Measurements from ENCODE around the gene HKDC1.
"Not testable (repeated sequence)": the region's sequence is repeated elsewhere in the genome, so short reads cannot be mapped to it uniquely, and the experiment has no call there.

HKDC1 gene

DNA sequence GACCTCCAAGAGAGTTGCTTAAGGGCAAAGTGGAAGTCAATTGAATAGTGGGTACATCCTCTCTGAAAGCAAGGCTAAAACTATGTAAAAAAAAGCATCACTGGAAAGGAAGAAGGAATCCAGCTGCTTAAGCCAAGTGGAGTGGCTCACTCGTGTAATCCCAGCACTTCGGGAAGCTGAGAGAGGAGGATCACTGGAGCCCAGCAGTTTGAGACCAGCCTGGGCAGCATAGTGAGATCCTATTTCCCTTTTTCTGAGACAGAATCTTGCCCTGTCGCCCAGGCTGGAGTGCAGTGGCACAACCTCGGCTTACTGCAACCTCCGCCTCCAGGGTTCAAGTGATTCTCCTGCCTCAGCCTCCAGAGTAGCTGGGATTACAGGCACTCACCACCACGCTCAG, 64.3 kb downstream of the HKDC1 start:
- DNase-seq: peak; percentile 17

DNA sequence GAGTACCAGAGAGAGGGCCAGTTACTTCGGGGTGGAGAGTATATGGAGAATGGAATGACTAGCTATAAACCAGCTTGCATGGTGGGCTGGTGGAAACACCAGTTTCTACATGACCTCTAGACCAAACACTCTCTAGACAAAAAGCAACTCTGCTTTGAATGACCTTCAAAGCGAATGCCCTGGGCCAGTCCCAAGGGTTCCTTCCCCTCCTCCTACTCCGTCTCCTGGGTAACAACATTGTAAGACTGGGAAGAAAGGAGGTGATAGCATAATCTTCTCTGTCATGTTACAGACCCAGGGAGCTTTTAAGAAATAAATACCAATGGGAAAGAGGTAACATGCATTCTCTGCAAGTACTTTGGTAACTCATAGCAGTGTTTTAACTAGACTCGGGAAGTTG, 65.6 kb downstream of the HKDC1 start:
- DNase-seq: peak; percentile 37

DNA sequence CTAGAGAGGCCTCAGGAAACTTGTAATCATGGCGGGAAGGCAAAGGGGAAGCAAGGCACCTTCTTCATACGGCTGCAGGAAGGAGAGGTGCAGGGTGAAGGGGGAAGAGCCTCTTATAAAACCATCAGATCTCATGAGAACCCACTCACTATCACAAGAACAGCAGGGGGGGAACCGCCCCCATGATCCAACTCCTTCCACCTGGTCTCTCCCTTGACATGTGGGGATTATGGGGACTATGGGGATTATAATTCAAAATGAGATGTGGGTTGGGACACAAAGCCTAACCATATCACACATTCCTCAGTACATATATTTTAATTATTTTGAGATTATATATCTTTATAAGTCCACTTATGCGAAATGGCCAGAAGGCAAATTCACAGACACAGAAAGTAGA, 67.0 kb downstream of the HKDC1 start:
- no peak for DNase-seq

DNA sequence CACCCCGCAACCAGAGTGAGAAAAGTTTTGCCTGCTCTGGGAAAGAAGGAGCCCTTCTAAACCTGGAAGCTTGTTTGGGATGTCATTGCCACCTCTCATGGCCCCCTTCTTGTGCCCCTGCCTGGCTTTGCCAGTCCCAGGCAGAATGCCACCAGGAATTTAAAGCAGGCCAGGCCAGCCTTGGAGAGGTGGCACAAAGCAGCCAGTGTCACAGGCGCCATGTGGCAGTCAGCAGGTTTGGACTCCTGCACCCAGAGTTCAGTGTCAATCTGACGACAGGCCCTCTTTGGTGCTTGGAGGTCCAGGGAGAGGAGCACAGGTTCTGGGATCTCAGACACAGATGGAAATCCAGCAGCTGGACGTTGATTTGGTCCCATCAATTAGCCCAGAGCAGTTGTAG, 70.9 kb downstream of the HKDC1 start:
- DNase-seq: no peak

DNA sequence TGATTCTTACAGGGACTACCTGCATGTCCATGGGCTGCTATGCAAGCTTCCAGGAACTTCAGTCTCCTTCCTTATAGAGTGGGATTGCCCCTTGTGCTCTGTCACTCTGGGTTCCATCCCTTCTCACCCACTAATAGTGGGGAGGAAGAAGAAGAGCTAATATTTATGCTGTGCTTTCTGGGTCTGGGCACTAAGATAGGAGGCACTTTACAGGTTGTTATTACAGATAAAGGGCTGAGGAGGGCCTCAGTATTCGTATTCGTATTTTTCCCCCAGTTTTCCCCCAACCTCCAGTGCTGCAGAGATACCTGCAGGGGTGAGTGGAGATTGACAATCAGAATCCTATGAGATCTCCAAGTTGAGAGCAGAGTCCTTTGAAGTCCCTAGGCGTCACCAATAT, 72.3 kb downstream of the HKDC1 start:
- no peak for DNase-seq

DNA sequence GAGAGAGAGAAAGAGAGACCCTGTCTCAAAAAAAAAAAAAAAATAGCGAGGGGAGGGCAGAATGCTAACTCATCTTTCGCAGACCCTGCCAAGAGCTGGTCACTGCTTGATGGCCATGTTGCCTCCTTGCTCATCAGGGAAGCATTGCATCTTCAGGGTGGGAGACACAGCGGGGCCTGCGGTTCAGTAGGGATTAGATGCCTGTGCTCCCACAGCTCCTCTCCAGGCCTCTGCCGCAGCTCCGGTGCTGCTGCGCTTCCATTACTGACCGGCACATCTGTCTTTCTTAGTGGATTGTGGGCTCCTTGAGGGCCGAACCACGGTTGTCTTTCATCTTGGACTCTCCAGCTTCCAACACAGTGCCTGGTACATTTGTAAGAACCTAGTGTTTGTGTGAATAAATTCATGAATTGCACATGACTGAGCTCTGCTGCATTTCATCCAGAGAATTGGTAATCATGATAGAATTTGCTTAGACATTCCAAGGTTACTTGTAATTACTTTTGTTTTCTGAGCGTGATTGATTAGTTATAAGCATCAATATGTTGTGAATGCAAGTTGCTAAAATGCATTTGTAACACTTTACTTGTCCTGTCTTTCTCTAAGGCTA, 75.0 kb downstream of the HKDC1 start:
- no peak for DNase-seq

DNA sequence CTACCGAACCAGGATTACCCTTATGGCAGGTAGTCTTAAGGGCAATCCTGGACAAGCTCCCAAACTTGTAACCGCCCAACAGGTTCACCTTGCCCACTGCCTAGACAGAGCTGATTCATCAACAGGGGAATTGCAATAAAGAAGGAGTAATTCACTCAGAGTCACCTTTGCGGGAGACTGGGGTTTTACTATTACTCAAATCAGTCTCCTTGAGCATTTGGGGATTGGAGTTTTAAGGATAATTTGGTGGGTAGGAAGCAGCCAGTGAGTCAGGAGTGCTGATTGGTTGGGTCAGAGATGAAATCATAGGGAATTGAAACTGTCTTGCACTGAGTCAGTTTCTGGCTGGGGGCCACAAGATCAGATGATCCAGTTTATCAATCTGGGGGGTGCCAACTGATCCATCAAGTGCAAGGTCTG, 83.5 kb downstream of the HKDC1 start:
- no peak for DNase-seq

DNA sequence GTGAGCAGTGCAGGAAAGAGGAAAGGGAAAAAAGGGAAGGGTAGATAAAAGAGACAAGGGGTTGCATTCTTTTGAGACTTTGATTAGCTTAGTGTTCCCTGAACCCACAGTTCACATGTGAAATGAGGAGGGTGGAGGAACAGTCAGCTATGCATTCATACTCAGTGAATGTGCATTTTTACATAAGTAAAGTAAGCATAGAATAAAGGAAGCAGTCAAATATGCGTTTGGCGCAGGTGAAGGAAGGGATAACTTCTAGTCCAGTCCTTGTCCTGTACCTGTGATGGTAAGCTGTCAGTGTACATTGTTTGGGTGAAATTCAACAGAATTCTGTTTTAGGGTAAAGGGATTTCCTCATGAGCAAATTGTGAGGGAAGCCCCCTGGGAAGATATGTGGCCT, 86.3 kb downstream of the HKDC1 start:
- no peak for DNase-seq

DNA sequence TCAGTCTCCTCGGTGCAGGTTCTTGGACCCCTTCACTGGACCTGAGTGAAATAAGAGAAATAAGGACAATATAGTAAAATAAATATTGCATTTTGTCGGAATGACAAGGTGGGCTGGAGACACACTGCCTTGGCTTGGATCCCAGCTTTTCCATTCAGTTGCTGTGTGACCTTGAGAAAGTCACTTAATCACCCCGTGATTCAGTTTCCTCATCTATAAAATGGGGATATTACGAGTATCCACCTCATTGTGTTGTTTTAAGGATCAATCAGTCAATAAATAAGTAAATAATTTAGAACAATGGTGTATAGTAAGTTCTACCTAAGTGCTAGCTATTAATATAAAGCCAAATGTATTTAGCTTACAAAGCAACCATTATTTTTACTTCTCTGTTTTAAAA, 87.3 kb downstream of the HKDC1 start:
- no peak for DNase-seq

DNA sequence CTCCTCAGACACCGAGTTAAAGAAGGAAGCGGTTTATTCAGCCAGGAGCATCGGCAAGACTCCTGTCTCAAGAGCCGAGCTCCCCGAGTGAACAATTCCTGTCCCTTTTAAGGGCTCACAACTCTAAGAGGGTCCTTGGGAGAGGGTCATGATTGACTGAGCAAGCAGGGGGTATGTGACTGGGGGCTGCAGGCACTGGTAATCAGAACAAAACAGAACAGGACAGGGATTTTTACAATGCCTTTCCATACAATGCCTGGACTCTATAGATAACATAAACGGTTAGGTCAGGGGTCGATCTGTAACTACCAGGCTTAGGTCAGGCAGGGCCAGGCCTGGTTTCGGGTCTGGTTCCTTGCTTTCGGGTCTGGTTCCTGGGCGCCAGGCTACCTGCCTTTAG, 88.2 kb downstream of the HKDC1 start:
- not testable (repeated sequence) for DNase-seq

DNA sequence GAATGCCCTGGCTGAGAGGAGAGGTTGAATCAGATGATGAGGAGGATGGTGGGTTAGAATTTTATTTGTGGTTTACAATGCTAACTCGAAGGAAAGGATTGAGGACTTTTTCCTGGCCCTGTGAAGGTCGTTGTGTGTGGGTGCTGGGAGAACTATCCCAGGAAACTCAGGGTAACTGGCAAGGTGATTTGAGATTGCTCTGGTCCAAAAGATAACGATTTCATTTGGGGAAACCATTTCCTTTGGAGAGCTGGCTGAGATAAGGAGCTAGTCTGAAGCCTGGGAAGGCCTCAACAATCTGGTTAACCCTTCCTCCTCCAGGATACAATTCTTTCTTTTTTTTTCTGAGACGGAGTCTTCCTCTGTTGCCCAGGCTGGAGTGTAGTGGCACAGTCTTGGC, 91.2 kb downstream of the HKDC1 start:
- no peak for DNase-seq

DNA sequence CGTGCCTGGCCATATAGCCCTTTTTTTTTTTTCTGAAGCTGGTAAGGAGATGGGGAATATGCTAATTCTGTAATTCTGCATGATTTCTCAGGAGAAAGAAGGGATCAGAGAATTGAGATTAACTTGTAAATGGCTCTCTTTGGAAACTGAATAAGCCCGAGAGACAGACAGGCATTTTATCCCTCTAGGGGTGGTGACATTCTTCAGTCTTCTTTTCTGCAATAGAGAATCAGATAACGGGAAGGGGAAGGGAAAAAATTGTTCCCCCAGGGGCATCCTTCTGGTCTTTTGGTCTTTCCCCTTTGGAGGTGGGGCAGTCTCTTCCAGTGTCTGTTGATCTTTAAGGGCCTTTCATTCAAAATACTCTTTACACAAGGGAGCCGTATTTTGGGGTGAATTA, 92.4 kb downstream of the HKDC1 start:
- peak; percentile 55 for DNase-seq

DNA sequence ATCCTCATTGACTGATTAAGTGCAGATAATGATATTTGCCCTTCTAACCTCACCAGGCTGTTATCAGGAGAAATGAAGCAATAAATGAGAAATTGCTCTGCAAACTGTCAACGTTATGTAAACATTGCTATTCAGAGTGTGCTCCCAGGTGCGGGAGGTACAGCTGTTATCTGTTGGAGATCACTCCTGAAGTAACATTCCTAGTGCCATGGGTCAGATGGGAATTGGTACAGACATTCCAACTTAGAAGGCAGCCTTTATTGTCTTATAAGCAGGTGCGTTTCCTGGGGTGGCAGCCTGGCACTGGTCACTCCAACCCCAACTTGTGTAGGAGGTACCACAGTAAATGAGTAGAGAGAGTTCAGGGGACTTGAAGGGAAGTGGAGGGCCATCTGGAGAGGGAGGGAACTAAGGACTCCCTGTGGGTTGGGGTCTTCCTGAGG, 95.0 kb downstream of the HKDC1 start:
- peak; percentile 45 for DNase-seq

DNA sequence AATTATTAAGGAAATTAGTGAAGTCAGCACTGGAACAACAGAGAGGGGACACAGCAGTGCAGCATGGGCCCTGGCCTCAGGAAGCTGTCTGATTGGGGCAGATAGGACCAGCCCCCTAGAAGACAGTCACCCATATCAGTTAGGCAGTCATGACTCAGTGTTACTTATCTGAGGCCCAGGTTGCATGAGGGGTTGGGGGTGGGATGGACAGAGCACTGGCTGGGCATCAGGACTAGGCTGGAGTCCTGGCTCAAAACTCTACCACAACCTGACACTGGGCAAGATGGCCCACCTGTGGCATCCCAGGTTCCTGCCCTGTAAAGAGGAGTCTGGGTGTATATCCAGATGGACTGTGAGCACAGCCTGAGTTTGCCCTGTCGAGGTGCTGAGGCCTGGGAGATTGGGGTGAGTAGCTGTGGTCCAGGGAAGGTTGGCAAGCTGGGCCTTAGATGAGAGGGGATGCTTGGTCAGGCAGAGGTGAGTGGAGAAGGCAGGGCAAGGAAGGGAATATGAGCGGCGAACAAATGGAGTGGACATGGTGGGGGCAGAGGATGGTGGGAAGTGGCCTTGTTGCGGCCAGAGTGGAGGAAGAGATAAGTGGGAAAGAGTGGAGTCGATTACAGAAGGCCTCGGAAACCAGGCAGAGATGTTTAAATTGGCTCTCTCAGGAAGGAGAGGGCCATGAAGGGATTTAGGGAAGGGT, 95.6 kb downstream of the HKDC1 start:
- DNase-seq: peak; percentile 54

DNA sequence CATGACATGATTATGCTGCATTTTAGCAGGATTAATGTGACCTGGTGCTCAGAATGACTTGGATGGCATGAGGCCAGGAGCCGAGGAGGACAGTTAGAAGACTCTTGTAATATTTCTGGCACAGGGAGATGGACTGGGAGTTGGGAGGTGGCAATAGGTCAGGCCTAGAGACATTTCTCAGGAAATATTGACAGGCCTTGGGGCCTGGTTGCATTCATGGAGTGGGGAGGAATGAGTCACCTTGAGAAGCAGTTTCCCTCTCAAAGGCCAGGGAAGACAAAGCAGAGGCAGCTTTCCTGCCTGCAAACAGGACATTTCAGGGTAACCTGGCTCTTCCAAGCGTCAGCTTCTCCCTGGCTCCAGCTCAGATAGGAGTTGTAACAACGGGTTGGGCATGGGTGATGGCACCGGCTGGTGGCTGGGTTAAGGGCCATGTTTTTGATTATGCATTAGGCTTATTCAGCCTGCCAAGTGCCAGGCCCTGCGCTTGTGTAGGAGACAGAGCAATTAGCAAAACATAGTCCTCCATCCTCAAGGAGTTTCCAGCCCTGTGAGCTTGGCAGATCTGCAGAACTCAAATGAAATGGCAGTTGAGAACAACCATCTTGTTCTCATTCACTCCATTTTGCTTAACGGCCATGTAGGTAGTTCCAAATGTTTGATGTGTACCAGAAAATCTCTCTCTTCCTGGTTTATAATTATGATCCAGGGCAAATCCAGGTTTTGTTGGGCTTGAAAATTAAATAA, 96.4 kb downstream of the HKDC1 start:
- DNase-seq: peak; percentile 83

Measured in islet precursor cell (in vitro differentiated cells).